ENCODE measurements around the gene SERPINE3. TPM values are rescaled to one million over a fixed set of nuclear protein-coding genes. Genes with fewer than 3 reads are reported as not detected.

SERPINE3 gene
- polyA plus RNA-seq, 1 of the 3 experiments (the other 2 are of a cell fraction) = not detected

DNA sequence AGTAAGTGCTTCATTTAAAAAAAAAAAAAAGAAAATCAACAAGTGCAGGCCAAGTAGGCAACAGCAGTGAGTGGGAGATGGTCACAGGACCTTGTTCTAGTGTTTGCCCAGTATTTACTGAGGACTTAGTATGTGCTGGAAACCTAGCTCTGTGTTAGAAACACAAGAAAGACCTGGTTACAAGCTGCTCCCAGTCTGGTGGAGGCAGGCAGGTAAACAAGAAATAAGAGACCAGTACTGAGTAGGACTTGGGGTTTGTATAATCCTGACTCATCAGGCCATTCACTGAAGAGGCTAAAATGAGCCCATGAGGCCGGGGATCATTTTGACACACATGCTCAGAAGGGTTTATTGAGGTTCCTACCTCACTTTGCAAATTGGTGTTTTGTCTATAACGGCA is 21.5 kb upstream of the SERPINE3 start:
- no peak for DNase-seq
- Histone ChIP-seq H3K27ac (ENCODE audit: low read depth in 2 of 2, low read length in 1 of 2) (peak overlapping the region in 1 of 2 experiments; percentile 61; a peak in 1 of 4 replicates), H3K36me3 (replicated peaks in 1 of 2; ENCODE audit: control insufficient read depth in 1 of 2, insufficient read depth in 2 of 2, low read length in 1 of 2) (no peaks in the 10 kb centered on the region), H3K4me2 (no peak overlapping the region), H3F3A (replicated peaks; ENCODE audit: insufficient read depth) (peaks cover 6% of the 10 kb centered on the region), H3K9me2 (no peaks in the 10 kb centered on the region), H3K79me2 (ENCODE audit: insufficient read depth) (no peaks in the 10 kb centered on the region), H3K4me1 (ENCODE audit: control insufficient read depth in 1 of 2, insufficient read depth in 2 of 2, low read depth in 1 of 2, low read length in 1 of 2) (peaks cover 0 to 8% of the 10 kb centered on the region in 2 experiments; a peak in 1 of 4 replicates), H3K4me3 (ENCODE audit: low read depth in 2 of 2, low read length in 1 of 2) (no peak overlapping the region), H3K27me3 (ENCODE audit: insufficient read depth) (no peaks in the 10 kb centered on the region), H2AFZ (ENCODE audit: low read depth) (no peak overlapping the region), H3K9ac (no peak overlapping the region), H4K20me1 (ENCODE audit: insufficient read depth) (no peaks in the 10 kb centered on the region), H3K9me3 (no peaks in the 10 kb centered on the region)
- ChIA-PET POLR2A (no interaction called here), CTCF (interaction anchor here (0.8 kb wide), 1 partner anchor 168 kb away, joined by 3 read pairs; no protein-coding TSS in a partner anchor)
- 52% methylated on average over 2 of the region's 2 CpGs for WGBS (ENCODE audit: low lambda C conversion rate)
- TF ChIP-seq, protein P1, sequence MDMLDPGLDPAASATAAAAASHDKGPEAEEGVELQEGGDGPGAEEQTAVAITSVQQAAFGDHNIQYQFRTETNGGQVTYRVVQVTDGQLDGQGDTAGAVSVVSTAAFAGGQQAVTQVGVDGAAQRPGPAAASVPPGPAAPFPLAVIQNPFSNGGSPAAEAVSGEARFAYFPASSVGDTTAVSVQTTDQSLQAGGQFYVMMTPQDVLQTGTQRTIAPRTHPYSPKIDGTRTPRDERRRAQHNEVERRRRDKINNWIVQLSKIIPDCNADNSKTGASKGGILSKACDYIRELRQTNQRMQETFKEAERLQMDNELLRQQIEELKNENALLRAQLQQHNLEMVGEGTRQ (IDR thresholded peaks at IDR 0.05; ENCODE audit: borderline replicate concordance, low read depth, low read length) = no peak
- TF ChIP-seq MEF2A (IDR thresholded peaks at IDR 0.05; ENCODE audit: borderline replicate concordance, low read depth) (no peak), RFX5 (IDR thresholded peaks at IDR 0.05; ENCODE audit: low read length) (no peak), RAD21 (IDR thresholded peaks at IDR 0.05; ENCODE audit: low read length) (no peak), TEAD4 (IDR thresholded peaks at IDR 0.05; ENCODE audit: borderline replicate concordance, insufficient read depth) (no peak), FOSL2 (IDR thresholded peaks at IDR 0.05; ENCODE audit: borderline replicate concordance, low read depth) (no peak), JUND (IDR thresholded peaks at IDR 0.05) (no peak), CHD2 (IDR thresholded peaks at IDR 0.05; ENCODE audit: low read length, partially characterized antibody) (no peak), RXRA (IDR thresholded peaks at IDR 0.05; ENCODE audit: borderline replicate concordance, low read depth) (no peak), GABPA (IDR thresholded peaks at IDR 0.05; ENCODE audit: low read depth) (no peak), FOXJ3 (CRISPR knock-in tag; IDR thresholded peaks at IDR 0.05) (no peak), ELF1 (IDR thresholded peaks at IDR 0.05) (no peak), TCF12 (IDR thresholded peaks at IDR 0.05) (no peak), EZH2phosphoT487 (IDR thresholded peaks at IDR 0.05; ENCODE audit: borderline replicate concordance, low read depth) (no peak), NFIC (IDR thresholded peaks at IDR 0.05; ENCODE audit: borderline replicate concordance) (no peak), GATA2 (CRISPR knock-in tag; IDR thresholded peaks at IDR 0.05) (no peak), MXI1 (IDR thresholded peaks at IDR 0.05; ENCODE audit: low read depth, low read length) (no peak)

DNA sequence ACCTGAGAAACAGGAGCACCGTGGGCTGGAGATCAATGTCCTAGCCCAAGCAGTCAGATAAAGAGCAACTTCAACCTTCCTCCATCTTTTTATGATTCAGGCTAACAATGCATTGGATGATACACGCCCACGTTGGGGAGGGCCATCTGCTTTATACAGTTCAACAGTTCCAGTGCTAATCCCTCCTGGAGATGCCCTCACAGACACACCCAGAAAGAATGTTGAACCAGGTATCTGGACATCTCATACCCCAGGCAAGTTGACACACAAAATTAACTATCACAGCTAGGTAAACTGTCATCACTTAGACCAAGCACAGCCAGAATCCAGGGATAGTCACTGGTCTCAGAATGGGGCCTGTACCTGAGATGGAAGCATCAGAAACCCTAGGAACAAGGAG is 20.6 kb upstream of the SERPINE3 start:
- no peaks in the 10 kb centered on the region for H3K36me3 ChIP-seq (replicated peaks in 1 of 2; ENCODE audit: control insufficient read depth in 1 of 2, insufficient read depth in 2 of 2, low read length in 1 of 2)
- TF ChIP-seq RAD21 (IDR thresholded peaks at IDR 0.05; ENCODE audit: low read length) (no peak), TEAD4 (IDR thresholded peaks at IDR 0.05; ENCODE audit: borderline replicate concordance, insufficient read depth) (no peak), ELF1 (IDR thresholded peaks at IDR 0.05) (no peak), POLR2AphosphoS5 (IDR thresholded peaks at IDR 0.05; ENCODE audit: low read depth, low read length) (no peak), REST (IDR thresholded peaks at IDR 0.05; ENCODE audit: low read depth, low read length) (no peak), RXRA (IDR thresholded peaks at IDR 0.05; ENCODE audit: borderline replicate concordance, low read depth) (no peak), NFIC (IDR thresholded peaks at IDR 0.05; ENCODE audit: borderline replicate concordance) (no peak), MXI1 (IDR thresholded peaks at IDR 0.05; ENCODE audit: low read depth, low read length) (no peak), SMC3 (IDR thresholded peaks at IDR 0.05; ENCODE audit: low read depth, low read length) (no peak)
- TF ChIP-seq, protein P2, sequence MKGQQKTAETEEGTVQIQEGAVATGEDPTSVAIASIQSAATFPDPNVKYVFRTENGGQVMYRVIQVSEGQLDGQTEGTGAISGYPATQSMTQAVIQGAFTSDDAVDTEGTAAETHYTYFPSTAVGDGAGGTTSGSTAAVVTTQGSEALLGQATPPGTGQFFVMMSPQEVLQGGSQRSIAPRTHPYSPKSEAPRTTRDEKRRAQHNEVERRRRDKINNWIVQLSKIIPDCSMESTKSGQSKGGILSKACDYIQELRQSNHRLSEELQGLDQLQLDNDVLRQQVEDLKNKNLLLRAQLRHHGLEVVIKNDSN (IDR thresholded peaks at IDR 0.05; ENCODE audit: borderline replicate concordance, low read depth) = no peak
- TF ChIP-seq, protein P3, sequence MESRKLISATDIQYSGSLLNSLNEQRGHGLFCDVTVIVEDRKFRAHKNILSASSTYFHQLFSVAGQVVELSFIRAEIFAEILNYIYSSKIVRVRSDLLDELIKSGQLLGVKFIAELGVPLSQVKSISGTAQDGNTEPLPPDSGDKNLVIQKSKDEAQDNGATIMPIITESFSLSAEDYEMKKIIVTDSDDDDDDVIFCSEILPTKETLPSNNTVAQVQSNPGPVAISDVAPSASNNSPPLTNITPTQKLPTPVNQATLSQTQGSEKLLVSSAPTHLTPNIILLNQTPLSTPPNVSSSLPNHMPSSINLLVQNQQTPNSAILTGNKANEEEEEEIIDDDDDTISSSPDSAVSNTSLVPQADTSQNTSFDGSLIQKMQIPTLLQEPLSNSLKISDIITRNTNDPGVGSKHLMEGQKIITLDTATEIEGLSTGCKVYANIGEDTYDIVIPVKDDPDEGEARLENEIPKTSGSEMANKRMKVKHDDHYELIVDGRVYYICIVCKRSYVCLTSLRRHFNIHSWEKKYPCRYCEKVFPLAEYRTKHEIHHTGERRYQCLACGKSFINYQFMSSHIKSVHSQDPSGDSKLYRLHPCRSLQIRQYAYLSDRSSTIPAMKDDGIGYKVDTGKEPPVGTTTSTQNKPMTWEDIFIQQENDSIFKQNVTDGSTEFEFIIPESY (IDR thresholded peaks at IDR 0.05; ENCODE audit: borderline replicate concordance, low read depth) = no peak

More for the DNA sequence above, 20.6 kb upstream of the SERPINE3 start:
- no peaks in the 10 kb centered on the region for H4K20me1 ChIP-seq (ENCODE audit: insufficient read depth)
- CTCF ChIA-PET = no interaction called here
- 47% methylated on average over 3 of the region's 3 CpGs for WGBS (ENCODE audit: low lambda C conversion rate)
- H2AFZ ChIP-seq (ENCODE audit: low read depth) = no peak overlapping the region
- POLR2A ChIA-PET = no interaction called here
- H3K9me2 ChIP-seq = no peaks in the 10 kb centered on the region
- H3K4me1 ChIP-seq (ENCODE audit: control insufficient read depth in 1 of 2, insufficient read depth in 2 of 2, low read depth in 1 of 2, low read length in 1 of 2) = peaks cover 0 to 8% of the 10 kb centered on the region in 2 experiments; a peak in 1 of 4 replicates
- H3K9ac ChIP-seq = no peak overlapping the region
- no peaks in the 10 kb centered on the region for H3K9me3 ChIP-seq
- no peak overlapping the region for H3K4me2 ChIP-seq
- no peak overlapping the region for H3K27ac ChIP-seq (ENCODE audit: low read depth in 2 of 2, low read length in 1 of 2)
- H3K79me2 ChIP-seq (ENCODE audit: insufficient read depth) = no peaks in the 10 kb centered on the region
- H3F3A ChIP-seq (replicated peaks; ENCODE audit: insufficient read depth) = peaks cover 6% of the 10 kb centered on the region
- no peak overlapping the region for H3K4me3 ChIP-seq (ENCODE audit: low read depth in 2 of 2, low read length in 1 of 2)
- no peaks in the 10 kb centered on the region for H3K27me3 ChIP-seq (ENCODE audit: insufficient read depth)
- no peak for DNase-seq

Measured in SK-N-SH (cell line).